ENCODE results near the gene ZCCHC14. TPM values are rescaled to one million over a fixed set of nuclear protein-coding genes. Genes with fewer than 3 reads are reported as not detected.

Gene ZCCHC14
- total and polyA plus RNA-seq, 4 donors: 6.6 to 42.5 (median 27.8) TPM

DNA sequence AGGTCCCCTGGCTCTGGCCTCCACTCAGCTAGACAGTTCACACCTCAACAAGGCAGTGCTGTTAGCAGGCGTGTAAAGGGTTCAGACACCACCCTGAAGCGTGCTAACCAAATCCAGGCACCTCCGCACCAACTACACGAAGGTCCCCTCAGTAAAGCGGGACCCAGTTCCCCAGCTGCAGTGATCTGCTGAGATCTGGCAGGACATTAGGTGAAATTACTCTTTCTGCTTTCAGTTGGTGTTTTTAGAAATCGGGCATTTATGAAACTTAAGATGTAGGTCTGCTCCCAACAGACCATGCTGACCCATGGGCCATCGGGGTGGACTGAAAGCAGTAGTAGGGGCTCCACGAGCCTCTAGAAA, 136.4 kb downstream of the ZCCHC14 start:
- no peaks in the 10 kb centered on the region for H3K9me3 ChIP-seq (ENCODE audit: control insufficient read depth, low read length)
- no peak overlapping the region for H3K27ac ChIP-seq (ENCODE audit: low read depth in 1 of 2, low read length in 2 of 2)
- WGBS, 2 donors: 88 to 90% methylated on average over 8 of the region's 8 CpGs
- H3K27me3 ChIP-seq (ENCODE audit: control insufficient read depth in 1 of 2, insufficient read depth in 2 of 2, low read length in 1 of 2): no peaks in the 10 kb centered on the region
- ATAC-seq (ENCODE audit: low FRiP score) (no peak), DNase-seq (no peak)
- H3K4me1 ChIP-seq (ENCODE audit: control insufficient read depth in 1 of 2, insufficient read depth in 2 of 2, low read length in 2 of 2): no peaks in the 10 kb centered on the region
- peaks cover 0 to 4% of the 10 kb centered on the region in 2 donors for H3K36me3 ChIP-seq (ENCODE audit: control insufficient read depth in 1 of 2, insufficient read depth in 2 of 2, low read length in 1 of 2)
- H3K4me3 ChIP-seq (ENCODE audit: low read length in 2 of 2): no peak overlapping the region
- intact Hi-C loops (cut with DNase I): no loop called here

Other genes with a start within 250 kb of the ZCCHC14 start
- 1 to 10 TPM; 2.2 to 3.5 TPM for gene C16orf95, start 175.6 kb downstream of the ZCCHC14 start, total RNA-seq
- gene C16orf95, start 175.6 kb downstream of the ZCCHC14 start, polyA plus RNA-seq: 1 to 10 TPM; 5.0 to 6.6 TPM
- 10 to 100 TPM; 53.2 to 57.9 TPM for gene FBXO31, start 109.2 kb downstream of the ZCCHC14 start, total RNA-seq
- 10 to 100 TPM in 1 of 2 donors, 1 to 10 TPM in 1; 6.0 to 28.9 TPM for gene FBXO31, start 109.2 kb downstream of the ZCCHC14 start, polyA plus RNA-seq
- 10 to 100 TPM; 57.0 to 60.8 TPM for gene MAP1LC3B, start 100.7 kb downstream of the ZCCHC14 start, total RNA-seq
- 10 to 100 TPM; 60.6 to 61.7 TPM for gene MAP1LC3B, start 100.7 kb downstream of the ZCCHC14 start, polyA plus RNA-seq
- gene JPH3, start 109.5 kb upstream of the ZCCHC14 start, total RNA-seq: under 1 TPM; 0.21 to 0.26 TPM
- not detected for gene JPH3, start 109.5 kb upstream of the ZCCHC14 start, polyA plus RNA-seq

Data from aorta (tissue), 5 donors.